Measurements from ENCODE around the gene TENT5A. TPM values are rescaled to one million over a fixed set of nuclear protein-coding genes. Genes with fewer than 3 reads are reported as not detected.

The TENT5A gene
- total RNA-seq, 4 donors from 2014 or later, result 12.3 to 28.4 (median 22.0) TPM

GRCh38 chr6:81773887-81774286 is 21.4 kb upstream of the TENT5A start:
- Histone ChIP-seq H3K4me3 (no peak overlapping the region), H3K36me3 (no peaks in the 10 kb centered on the region), H3K9me3 (no peaks in the 10 kb centered on the region), H3K27ac (no peak overlapping the region), H3K27me3 (no peaks in the 10 kb centered on the region), H3K4me1 (no peaks in the 10 kb centered on the region)
- TF ChIP-seq CTCF (IDR thresholded peaks at IDR 0.05) (no peak), EP300 (IDR thresholded peaks at IDR 0.05) (no peak)
- no peak for DNase-seq (ENCODE audit: low spot score in 2 of 2)
- 98 to 99% methylated on average over 2 of the region's 2 CpGs for WGBS, 2 donors

- Histone ChIP-seq H3K36me3 (no peaks in the 10 kb centered on the region), H3K27ac (no peak overlapping the region), H3K4me3 (no peak overlapping the region), H3K9me3 (no peaks in the 10 kb centered on the region), H3K27me3 (no peaks in the 10 kb centered on the region), H3K4me1 (peaks cover 0 to 7% (median 0%) of the 10 kb centered on the region in 4 donors)
- TF ChIP-seq EP300 (IDR thresholded peaks at IDR 0.05) (no peak), POLR2A (IDR thresholded peaks at IDR 0.05) (no peak), CTCF (IDR thresholded peaks at IDR 0.05) (no peak)
- DNase-seq (ENCODE audit: low spot score in 2 of 2), result no peak
- WGBS, 2 donors, result 48 to 51% methylated on average over 2 of the region's 2 CpGs
Measured at GRCh38 chr6:81772741-81773140, 20.3 kb upstream of the TENT5A start.

- Histone ChIP-seq H3K36me3 (no peaks in the 10 kb centered on the region), H3K4me3 (no peak overlapping the region), H3K9me3 (no peaks in the 10 kb centered on the region), H3K4me1 (peaks cover 0 to 23% (median 10%) of the 10 kb centered on the region in 4 donors), H3K27ac (no peak overlapping the region), H3K27me3 (no peaks in the 10 kb centered on the region)
- WGBS, 2 donors, result 64 to 76% methylated on average over 1 of the region's 1 CpG
- no peak for DNase-seq (ENCODE audit: low spot score in 2 of 2)
- TF ChIP-seq CTCF (IDR thresholded peaks at IDR 0.05) (no peak), POLR2A (IDR thresholded peaks at IDR 0.05) (no peak), EP300 (IDR thresholded peaks at IDR 0.05) (no peak)
Measured at GRCh38 chr6:81771097-81771496, 18.6 kb upstream of the TENT5A start.

GRCh38 chr6:81770381-81770780 is 17.9 kb upstream of the TENT5A start:
- Histone ChIP-seq H3K4me1 (peaks cover 0 to 27% (median 10%) of the 10 kb centered on the region in 4 donors), H3K36me3 (no peaks in the 10 kb centered on the region), H3K4me3 (no peak overlapping the region), H3K27me3 (no peaks in the 10 kb centered on the region), H3K9me3 (no peaks in the 10 kb centered on the region), H3K27ac (no peak overlapping the region)
- no peak for DNase-seq (ENCODE audit: low spot score in 2 of 2)
- 90 to 100% methylated on average over 1 of the region's 1 CpG for WGBS, 2 donors
- TF ChIP-seq POLR2A (IDR thresholded peaks at IDR 0.05) (no peak), CTCF (IDR thresholded peaks at IDR 0.05) (no peak), EP300 (IDR thresholded peaks at IDR 0.05) (no peak)

GRCh38 chr6:81769824-81770223 is 17.3 kb upstream of the TENT5A start:
- no peaks in the 10 kb centered on the region for H3K36me3 ChIP-seq
- no peaks in the 10 kb centered on the region for H3K27me3 ChIP-seq
- DNase-seq (ENCODE audit: low spot score in 2 of 2), result no peak
- no peaks in the 10 kb centered on the region for H3K9me3 ChIP-seq
- no peak overlapping the region for H3K27ac ChIP-seq
- peaks cover 0 to 27% (median 10%) of the 10 kb centered on the region in 4 donors for H3K4me1 ChIP-seq
- 70% methylated on average over 1 of the region's 1 CpG for WGBS, 2 donors
- TF ChIP-seq EP300 (IDR thresholded peaks at IDR 0.05) (no peak), POLR2A (IDR thresholded peaks at IDR 0.05) (no peak), CTCF (IDR thresholded peaks at IDR 0.05) (no peak)
- no peak overlapping the region for H3K4me3 ChIP-seq

Data from tibial nerve (tissue), 4 donors.